Stimulated activated CD8-positive, alpha-beta memory T cell treated with anti-CD3 and anti-CD28 coated beads, Interleukin-4, amount 100 ng/mL, for 4 hours (primary cell): ENCODE measurements around the gene CLSTN2.

Experiments used
- DNase-seq, 2 donors: peaks; one replicate each; pipeline ENCODE4 v3.0.0-alpha.2; 2020; ENCODE audit warnings: low read depth in 2 of 2, low spot score in 1 of 2

The CLSTN2 gene

DNA sequence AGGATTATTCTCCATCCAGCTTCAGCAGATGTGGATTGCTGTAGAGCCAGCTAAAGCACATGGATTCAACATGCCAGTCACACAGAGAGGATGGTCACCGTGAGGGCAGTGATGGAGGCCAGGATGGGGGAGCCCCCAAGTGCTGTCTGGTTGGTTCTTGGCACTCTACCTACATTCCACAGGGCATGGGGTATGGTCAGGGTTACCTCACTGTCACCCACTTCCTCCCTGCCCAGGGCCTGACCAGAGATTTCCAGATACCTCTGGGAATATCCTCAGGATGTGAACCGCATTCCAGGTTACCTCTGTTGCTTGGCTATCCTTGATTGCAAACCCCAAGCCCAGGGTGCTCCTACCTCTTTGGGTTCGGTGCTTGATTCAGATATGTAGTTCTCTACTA lies 595.6 kb downstream of the CLSTN2 start:
- DNase-seq = no peak

DNA sequence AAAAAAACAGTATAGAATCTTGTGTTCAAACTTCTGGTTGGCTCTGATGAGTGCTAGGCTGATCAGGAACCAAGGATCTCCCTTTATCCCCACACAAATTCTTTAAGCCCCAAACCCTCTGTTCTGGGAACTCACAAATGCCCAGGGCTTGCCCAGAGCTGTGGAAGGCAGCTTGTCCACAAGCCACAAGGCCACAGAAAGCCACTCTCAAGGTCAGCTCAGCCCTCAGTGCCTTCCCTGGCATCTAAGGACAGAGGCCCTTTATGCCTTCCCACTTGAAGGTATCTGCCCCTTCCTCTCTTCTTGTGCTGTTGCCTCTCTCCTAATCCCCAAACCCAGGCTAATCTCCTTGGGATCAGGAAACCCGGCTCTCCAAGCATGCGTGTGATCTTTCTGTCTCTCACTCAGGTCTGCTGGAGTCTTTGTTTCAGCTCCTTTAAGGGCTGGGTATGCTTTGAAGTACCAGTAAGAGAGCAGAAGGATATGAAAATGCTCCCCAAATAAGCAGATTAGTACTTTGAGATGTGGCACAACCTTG lies 597.9 kb downstream of the CLSTN2 start:
- DNase-seq = no peak

DNA sequence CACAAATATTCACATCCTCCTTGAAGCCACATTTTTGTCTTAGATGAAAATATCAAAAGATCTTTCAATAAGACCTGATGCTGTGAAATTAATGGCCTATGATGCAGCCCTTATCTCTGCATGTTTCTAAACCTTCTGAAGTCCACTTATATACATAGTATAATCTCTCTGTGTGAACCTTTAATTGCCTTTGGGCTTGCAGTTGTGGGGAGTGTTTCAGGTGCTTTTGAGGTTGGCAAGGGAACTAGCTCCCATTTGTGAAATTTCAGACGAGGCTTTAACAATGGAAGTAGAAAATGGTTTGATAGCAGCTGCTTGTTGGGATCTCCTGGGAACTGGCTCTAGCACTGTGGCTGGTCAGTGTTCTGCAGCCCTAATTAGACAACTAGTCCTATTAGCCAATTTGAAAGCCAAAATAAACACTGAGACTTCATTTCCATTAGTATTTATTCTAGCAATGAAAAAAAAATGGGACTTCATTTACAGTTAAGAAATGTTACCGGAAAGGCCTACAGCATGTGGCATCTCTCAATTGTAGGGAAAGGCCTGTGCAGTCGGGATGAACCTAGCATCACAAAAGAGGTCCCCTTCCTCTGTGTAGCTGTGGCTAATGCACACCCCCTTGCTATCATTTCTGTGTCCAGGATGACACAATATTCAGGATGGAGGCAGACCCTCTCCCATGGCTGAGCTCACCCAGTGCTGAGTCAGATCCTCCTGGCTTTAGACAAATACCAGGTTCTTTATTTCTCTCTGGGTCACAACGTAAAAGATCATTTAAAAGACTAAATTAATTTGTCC lies 602.1 kb downstream of the CLSTN2 start:
- no peak for DNase-seq

DNA sequence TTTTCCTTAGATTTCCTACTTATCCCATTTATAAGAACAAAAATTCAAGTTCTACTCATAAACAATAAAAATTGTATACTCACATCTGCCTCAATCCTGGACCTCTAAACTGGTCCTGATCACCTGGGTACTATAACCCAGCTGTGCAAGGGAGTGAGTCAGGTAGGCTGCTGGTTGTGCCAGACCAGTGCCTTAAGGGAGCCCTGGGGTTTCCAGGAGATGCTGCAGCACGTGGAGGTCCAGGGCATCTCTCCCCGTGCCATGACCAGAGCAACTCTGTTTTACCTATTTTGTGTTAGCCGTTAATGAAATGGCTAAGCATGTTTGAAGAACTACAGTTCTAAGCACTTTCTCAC lies 602.7 kb downstream of the CLSTN2 start:
- no peak for DNase-seq

DNA sequence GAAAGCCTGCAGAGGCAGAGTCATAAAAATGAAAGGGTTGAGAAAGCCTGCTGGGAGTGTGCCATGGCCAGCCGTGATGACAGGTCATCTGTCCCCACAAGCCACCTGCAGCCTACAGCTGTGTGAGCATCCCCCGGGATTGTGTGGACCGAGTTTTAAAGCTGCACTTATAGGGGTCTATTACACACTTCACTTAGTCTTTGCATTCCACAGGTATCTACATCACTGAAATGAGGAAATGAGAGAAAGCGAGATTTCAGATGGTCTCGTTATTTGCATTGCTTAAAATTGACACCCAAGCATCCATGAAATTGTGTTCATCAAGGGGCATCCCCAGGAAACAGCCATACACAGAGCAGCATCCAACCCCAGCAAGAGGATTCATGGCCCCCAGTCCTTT lies 605.3 kb downstream of the CLSTN2 start:
- no peak for DNase-seq

DNA sequence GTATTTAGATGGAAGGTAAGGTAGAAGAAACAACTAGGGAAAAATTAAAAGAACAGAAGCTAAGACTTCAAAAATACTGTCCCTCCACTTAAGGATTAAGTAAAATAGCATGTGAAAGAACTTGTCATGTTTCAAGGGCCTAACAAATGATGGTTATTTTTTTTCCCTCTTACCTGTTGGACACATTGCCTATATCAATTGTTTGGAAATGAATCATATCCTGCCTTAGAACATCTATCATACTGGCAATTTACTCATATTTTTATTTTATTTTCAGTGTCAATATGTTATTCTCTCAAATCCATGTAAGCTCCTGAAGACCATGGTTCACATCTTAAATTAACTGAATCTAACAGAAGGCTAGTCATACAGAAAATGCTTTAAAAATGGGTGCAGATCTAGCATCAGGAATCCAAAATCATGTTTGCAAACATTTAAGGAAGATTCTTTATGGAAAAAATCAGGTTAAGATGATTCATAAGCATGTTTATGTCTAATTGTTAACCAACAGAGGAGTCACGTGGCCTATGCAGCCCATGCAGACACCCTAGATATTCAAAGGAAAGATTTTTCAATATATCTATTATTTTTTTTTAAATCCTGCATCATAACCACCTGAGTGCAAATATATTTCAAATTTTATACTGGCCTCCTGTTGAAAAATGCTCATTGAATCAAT lies 607.1 kb downstream of the CLSTN2 start:
- no peak for DNase-seq

DNA sequence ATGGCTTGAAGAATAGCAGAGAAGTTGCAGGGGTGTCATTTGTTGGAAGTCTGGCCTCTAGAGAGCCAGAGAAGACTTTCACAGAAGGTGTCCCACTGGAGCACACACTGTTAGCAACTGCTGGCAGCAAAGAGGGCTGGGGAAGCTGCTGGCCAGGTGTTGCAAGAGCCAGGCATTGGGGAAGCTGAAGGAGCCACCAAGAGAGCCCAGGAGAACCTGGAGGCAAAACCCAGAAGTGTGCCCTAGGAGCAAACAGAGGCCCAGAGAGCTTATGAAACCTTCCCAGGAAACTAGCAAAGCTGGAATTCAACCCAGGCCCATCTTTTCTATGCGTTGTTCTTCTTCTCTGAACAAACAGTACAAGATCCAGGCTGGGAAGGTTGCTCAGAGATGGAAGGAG lies 610.2 kb downstream of the CLSTN2 start:
- DNase-seq = no peak

DNA sequence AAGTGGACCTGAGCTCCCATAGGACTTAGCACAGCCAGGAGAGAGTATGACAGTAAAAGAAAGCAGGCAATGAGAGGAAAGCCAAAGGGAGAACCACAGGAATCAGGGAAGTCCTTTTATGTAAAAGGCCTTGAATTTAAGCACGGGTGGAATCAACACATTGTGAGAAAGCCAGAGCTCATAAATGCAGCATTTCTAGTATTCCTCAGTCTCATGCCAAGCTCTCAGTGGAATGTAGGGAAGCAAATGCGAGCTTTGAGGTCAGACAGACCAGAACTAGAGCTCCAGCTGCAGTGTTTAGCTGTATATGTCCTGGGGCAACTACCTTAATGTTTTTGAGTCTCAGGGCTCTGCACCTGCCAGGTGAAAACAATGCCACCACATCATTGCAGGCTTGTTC lies 610.8 kb downstream of the CLSTN2 start:
- no peak for DNase-seq

DNA sequence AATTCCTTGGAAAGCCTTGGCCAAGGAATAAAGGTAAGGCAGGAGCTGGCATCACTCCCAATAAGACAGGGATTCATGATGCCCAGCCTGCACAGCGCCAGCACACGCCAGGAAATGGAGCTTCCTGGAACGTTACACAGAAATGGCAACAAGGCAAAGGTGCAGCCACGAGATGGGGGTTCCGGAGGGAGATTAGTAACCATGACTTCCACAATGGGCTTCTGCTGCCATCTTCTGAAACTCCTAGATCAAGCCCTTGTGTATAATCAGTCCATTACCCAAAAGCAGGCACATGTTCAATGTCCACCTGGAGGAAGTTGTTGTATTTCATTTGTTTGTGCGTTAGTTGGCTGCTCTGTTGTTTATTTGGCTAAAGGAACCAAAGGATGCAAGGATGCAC lies 611.7 kb downstream of the CLSTN2 start:
- DNase-seq = no peak

DNA sequence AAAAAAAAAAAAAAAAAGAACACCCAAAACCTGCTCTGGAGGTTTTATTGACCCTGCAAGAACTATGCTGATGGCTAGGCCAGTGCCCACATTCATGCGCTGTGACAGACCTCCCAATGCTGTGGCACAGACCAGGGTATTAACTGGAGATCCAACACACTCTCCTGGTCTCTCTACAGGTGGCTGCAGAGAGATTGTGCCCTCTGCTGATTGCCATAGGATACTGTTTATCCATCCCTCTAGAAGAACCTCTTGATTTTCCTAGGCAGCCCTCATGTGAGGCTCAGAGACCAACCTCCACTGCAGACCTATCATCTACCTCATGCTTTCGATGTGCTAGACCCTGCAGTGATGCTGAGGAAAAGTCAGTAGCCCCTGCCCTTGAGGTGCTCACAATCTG lies 617.4 kb downstream of the CLSTN2 start:
- DNase-seq = no peak

DNA sequence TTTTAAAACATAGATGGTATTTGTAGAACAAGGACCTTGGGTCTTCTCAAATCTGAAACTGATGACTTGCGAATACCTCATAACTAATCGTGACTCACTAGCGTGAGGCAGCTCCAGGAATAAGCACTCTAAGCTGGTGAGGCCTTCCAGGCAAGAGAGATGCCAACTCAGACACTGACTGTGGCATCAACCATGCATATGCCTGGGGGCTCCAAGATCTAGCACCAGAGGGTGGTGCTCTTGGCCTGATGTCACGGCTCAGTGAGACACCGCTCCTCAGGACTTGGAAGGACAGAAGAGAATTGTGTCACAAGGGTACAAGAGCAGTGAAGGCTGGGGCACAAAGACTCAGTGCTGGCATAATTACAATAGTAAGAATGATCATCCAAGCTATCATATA lies 617.9 kb downstream of the CLSTN2 start:
- DNase-seq = no peak

DNA sequence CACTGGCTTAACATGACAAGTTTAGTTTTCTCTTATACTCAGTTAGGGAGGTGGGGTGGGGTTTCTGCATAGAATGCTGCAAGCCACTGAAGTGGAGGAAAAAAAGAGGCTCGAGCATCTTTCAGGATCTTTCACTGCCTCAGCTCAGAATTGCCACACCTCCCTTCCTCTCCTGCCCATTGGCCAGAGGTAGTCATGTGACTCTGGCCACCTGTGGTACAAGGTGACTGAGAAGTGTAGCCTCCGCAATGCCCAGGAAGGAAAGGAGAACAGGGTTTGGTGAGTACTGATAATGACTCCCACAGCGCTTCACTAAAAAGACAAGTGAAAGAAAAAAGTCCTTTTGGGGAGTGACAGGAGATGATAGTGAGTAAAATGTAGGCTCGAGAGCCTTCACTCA lies 618.6 kb downstream of the CLSTN2 start:
- no peak for DNase-seq

DNA sequence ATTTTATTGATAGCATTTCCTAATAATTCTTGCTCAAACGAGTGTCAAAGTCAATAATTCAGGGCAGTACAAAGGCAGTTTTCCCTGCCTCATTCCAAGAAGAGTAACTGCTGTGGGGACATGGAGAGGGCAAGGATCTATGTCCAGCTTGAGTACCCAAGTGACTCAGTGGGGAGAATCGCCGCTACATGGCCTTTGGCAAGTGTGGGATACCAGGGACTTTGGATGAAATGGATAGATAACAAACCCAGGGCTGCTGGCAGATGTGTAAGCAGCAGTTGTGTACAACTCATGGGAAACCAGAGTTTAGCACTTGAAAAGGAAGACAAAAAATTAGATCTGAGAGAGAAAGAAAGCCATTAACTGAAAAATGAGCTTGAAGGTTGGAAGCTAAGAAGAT lies 620.7 kb downstream of the CLSTN2 start:
- no peak for DNase-seq

DNA sequence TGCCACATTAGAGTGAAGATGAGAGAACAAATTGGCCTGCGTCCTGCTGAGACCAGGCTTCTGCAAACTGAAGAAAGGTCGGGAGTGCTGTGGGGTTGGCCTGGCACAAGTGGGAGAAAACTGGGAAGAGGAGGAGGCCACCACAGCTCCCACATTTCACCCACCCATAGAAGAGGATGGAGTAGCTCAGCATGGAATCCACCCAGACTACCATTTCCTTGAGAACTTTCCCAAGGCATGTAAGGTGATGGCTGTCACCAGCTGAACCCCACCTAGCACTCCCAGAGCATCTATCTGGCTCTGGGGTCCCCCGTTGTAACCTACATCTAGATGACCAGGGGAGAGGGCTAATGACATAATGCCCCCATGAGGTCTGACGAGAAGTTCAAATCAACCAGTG lies 622.5 kb downstream of the CLSTN2 start:
- no peak for DNase-seq

DNA sequence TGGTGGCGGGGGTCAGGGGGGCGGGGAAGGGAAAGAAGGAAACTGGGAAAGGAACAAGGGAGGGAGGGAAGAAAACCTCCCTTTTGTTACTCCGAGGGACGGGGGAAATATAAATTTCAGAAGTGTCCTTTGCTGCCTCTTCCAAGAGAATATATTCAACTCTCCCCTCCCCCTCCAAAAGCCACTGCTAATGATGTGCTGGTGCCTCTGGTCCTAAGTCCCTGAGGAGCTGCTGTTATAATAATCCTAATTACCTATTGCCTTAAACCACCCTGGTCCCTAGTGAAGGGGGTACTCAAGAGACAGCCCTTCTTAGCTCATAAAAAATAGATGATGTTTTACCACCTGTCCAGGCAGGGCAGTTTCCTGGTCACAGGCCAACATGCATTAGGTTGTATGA lies 624.6 kb downstream of the CLSTN2 start:
- no peak for DNase-seq

DNA sequence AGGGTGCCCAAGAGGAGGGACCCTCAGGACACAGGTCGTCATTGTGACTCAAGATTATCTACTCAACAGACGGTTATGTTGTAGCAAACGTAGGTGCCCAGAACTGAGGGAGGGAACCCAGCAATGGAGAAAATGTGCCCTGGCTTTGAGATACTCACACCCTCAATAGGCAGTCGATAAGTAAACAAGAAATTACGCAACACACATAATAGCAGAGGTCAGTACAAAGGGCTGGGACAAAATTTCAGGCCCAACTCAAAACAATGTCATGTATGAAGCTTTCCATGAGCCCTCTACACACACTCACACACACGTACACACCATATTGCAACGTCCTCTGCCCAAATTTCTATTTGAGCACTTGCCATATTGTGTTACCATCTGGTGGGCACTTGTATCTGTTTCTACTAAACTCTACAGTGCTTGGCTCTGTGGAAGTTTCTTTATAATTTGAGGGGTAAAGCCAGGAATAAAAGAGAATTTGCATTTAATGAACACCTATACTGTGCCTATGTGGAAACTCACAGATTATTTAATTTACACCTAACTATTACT lies 628.3 kb downstream of the CLSTN2 start:
- no peak for DNase-seq

DNA sequence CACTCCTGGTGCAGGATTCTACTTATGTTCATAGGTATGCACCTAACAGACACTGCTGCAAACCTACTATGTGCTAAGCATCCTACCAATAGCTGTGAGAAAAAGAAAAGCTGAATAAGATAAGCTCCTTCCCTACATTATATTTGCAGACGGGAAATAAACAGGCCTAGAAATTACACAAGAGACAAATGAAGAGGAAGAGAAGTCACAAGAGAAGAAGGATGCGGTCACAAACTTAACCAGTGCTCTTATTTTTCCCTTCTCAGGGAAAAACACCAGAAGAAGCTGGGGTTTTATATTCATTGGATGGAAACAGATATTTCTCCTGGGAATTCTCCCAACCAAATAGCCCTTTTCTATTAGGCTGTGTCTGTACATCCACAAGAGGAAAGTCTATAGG lies 633.1 kb downstream of the CLSTN2 start:
- DNase-seq = no peak

DNA sequence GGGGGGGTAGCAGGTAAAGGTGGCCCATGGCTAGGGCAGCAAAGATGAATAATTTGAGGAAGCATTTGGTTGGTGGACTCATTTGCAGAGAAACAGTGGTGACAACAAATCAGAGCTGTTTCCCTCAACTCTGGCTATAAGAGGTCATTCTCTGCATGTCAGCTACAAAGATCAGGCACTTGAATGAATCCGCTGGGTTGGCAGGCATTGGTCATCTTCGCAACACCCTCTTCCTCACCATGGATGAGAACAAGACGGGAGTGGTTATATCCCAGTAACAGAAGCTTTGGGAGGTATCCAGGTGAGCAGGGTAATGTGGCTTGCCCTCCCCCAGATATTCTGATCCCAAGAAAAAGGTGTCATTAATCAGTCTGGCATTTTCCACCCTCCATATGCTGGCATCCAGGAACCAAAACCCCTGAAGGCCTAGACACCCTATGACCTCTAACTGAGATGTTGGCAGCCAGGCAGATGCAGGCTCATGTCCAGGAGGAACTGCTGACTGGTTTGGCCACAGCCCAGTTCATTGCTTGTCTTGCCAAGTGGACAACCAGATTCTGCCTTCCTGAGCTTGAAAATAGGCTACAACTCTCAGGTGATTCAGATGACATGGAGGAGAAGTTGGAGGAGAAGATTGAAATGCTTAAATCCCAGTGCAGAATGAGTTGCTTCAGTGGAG lies 634.0 kb downstream of the CLSTN2 start:
- no peak for DNase-seq

DNA sequence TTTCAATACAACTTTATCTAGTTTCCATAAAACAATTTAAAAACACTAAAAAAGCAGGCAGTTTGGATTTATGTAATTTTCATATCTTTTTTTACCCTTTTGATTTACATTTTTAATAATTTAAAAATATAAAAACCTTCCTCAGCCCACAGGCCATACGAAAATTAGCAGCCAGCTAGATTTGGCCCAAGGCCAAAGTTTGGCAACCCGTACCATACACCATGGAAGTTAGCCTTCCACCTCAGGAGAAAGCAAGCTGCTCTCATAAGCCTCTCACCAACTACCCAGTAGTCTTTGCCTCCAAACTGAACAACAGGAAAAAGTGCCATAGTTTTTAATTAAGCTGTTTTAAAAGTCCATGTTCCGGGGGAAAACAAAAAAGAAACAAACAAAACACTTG lies 635.6 kb downstream of the CLSTN2 start:
- DNase-seq = no peak

DNA sequence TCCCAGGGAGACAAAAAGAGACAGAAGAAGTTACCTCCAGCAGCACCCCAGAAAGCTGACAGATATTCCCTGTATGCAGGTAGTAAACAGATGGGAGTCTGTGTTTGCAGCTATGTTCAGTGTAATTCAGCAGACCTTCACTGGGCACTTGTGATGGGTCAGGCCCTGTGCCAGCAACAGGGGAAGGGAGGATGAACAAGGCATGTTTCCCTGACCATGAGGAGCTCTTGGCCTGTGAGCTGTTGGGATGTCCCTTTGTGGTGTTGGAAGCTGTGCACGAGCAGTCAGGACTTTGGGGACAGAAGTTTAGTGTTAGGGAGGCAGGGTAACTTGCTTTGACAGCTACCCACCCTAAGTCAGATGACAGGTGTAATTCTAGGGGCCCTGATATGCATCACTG lies 636.9 kb downstream of the CLSTN2 start:
- no peak for DNase-seq

DNA sequence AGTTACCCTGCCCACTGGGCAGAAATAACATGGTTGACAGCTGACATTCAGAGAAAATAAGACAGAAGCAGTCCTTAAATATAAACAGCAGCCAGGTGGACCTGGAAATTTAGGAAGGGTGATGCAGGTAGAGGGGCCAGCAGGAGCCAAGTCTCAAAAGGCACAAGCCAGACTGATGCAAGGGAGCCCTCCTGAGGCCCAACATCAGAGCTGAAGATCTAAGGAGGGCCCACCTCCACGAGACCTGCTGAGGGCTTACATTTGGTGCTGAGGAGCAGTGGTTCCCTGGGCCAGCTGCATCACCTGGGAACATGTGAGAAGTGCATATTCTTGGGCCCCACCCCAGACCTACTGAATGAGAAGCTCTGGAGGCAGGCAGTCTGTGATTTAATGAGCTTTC lies 637.3 kb downstream of the CLSTN2 start:
- DNase-seq = no peak

DNA sequence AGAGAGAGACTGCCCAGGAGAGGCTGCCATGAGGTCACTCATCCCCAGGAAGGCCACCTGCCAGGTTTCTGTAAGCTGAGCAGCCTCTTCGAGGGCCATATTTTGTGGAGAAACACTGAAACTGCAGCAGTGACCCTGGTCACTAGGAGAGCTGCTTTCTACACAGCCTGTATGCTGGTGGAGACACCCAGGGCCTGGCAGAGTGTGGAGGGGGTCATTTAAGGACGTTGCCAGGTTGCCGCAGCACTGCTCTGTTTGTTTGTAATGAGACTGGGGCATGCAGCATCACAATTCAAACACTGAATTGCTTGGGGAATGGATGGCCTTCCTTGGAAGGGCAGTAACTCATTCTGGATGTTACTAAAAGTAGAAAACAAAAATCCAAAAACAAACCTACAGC lies 638.0 kb downstream of the CLSTN2 start:
- no peak for DNase-seq
